K562 (cell line): ENCODE measurements around the gene HSPA1B. TPM values are rescaled to one million over a fixed set of nuclear protein-coding genes. Genes with fewer than 3 reads are reported as not detected.

ENCODE experiments used
- CBFA2T3 ChIP-seq: fragments of 450-650 bp; IDR thresholded peaks from 2 replicates; pipeline ENCODE4 v1.6.1; 2017
- CXXC5 ChIP-seq: fragments of 250-450 bp; sonication (Bioruptor Pico); IDR thresholded peaks from 2 replicates; pipeline ENCODE4 v1.8.0; 2022; ENCODE audit warnings: inconsistent platforms, mild to moderate bottlenecking, moderate library complexity
- DPF2 ChIP-seq: fragments of 450-650 bp; IDR thresholded peaks from 2 replicates; pipeline ENCODE4 v1.6.1; 2016
- FOSL1 ChIP-seq: fragments of 200-800 bp; sonication (Bioruptor generic); conservative IDR thresholded peaks from 2 replicates; pipeline ENCODE4 v1.6.1; 2016; ENCODE audit warnings: missing genetic modification characterization, missing compliant biosample characterization
- FOXA3 ChIP-seq, 2 experiments: fragments of 450-650 bp in 1 of 2; sonication (generic) in 1 of 2; formaldehyde crosslinking; IDR thresholded peaks in 1 of 2; conservative IDR thresholded peaks in 1 of 2; 2 replicates each; pipeline versions ENCODE4 v1.4.0 to v1.8.0; 2020 to 2022; ENCODE audit warnings: mild to moderate bottlenecking in 2 of 2, missing genetic modification reagents in 1 of 2
- LEF1 ChIP-seq: fragments of 450-650 bp; IDR thresholded peaks from 2 replicates; pipeline ENCODE4 v1.6.1; 2016; ENCODE audit warnings: mild to moderate bottlenecking
- MAZ ChIP-seq, 2 experiments: fragments of 450-650 bp in 1 of 2; sonication (generic) in 1 of 2; formaldehyde crosslinking; IDR thresholded peaks in 1 of 2; conservative IDR thresholded peaks in 1 of 2; 2 replicates each; pipeline versions ENCODE4 v1.4.0 to v1.5.0; 2020; ENCODE audit warnings: mild to moderate bottlenecking in 1 of 2, missing genetic modification reagents in 1 of 2
- MEF2D ChIP-seq: conservative IDR thresholded peaks from 2 replicates; pipeline ENCODE4 v1.6.1; 2016; ENCODE audit warnings: low read depth, missing genetic modification characterization, missing compliant biosample characterization
- MTF1 ChIP-seq: fragments of 250-450 bp; sonication (Bioruptor Pico); IDR thresholded peaks from 2 replicates; pipeline ENCODE4 v1.9.0; 2021; ENCODE audit warnings: moderate library complexity, mild to moderate bottlenecking, inconsistent platforms, borderline replicate concordance
- RCOR1 ChIP-seq, 2 experiments: IDR thresholded peaks; 2 replicates each; pipeline ENCODE4 v1.6.1; 2012; ENCODE audit warnings: low read depth in 2 of 2, low read length in 2 of 2, borderline replicate concordance in 1 of 2, improper control_type of control experiment in 1 of 2
- SMC3 ChIP-seq: conservative IDR thresholded peaks from 2 replicates; pipeline ENCODE4 v1.6.1; 2011; ENCODE audit warnings: low read depth, low read length, improper control_type of control experiment; ENCODE audit not compliant: insufficient read depth
- TAF7 ChIP-seq: fragments of 450-650 bp; IDR thresholded peaks from 2 replicates; pipeline ENCODE4 v1.6.1; 2016; ENCODE audit warnings: missing genetic modification characterization, missing compliant biosample characterization
- TGIF2 ChIP-seq: sonication (generic); formaldehyde crosslinking; IDR thresholded peaks from 2 replicates; pipeline ENCODE4 v1.8.1; 2022; ENCODE audit warnings: mild to moderate bottlenecking, missing genetic modification reagents, moderate library complexity
- ZFPM2 ChIP-seq: fragments of 250-450 bp; sonication (Bioruptor Pico); IDR thresholded peaks from 2 replicates; pipeline ENCODE4 v1.5.1; 2022; ENCODE audit warnings: mild to moderate bottlenecking
- ZNF212 ChIP-seq: fragments of 450-650 bp; formaldehyde crosslinking; IDR thresholded peaks from 2 replicates; pipeline ENCODE4 v1.4.0; 2020; ENCODE audit warnings: mild to moderate bottlenecking
- ZNF232 ChIP-seq: sonication (generic); formaldehyde crosslinking; IDR thresholded peaks from 2 replicates; pipeline ENCODE4 v1.8.0; 2022; ENCODE audit warnings: mild to moderate bottlenecking, missing genetic modification reagents
- ZNF561 ChIP-seq: fragments of 450-650 bp; formaldehyde crosslinking; conservative IDR thresholded peaks from 2 replicates; pipeline ENCODE4 v1.4.0; 2020; ENCODE audit warnings: mild to moderate bottlenecking, moderate library complexity
- ZNF583 ChIP-seq: fragments of 250-450 bp; sonication (Bioruptor Pico); IDR thresholded peaks from 2 replicates; pipeline ENCODE4 v1.4.0; 2020
- polyA plus RNA-seq, 8 experiments: library from polyadenylated mRNA; depleted of rRNA in 4 of 8; stranded (reverse) in 5 of 8; unstranded in 3 of 8; fragments of >200 nt; fragmentation: Nextera tagmentation in 2 of 8; fragmentation: Illumina TruSeq in 1 of 8; extraction: Ambion mirVana in 2 of 8; extraction: Trizol in 1 of 8; gene quantifications; 2 replicates each; pipeline versions ENCODE4 v1.2.1 to v1.2.3, GENCODE V29; 2011 to 2014; ENCODE audit warnings: inconsistent platforms in 1 of 8, missing spikeins in 1 of 8
- total RNA-seq, 7 experiments: library from RNA; depleted of rRNA in 6 of 7; stranded (reverse); fragments of >200 nt in 6 of 7; fragmentation: Illumina TruSeq in 2 of 7; extraction: Trizol in 2 of 7; gene quantifications; 2 replicates each; pipeline versions ENCODE4 v1.2.1 to v1.2.3, GENCODE V29; 2011 to 2021; ENCODE audit warnings: low replicate concordance in 1 of 7
- TF ChIP-seq, protein P1 (sequence below): fragments of 450-650 bp; formaldehyde crosslinking; IDR thresholded peaks from 2 replicates; pipeline ENCODE4 v1.4.0; 2020; ENCODE audit warnings: mild to moderate bottlenecking, moderate library complexity
- TF ChIP-seq, protein P2 (sequence below): sonication (generic); IDR thresholded peaks from 2 replicates; pipeline ENCODE4 v1.6.1; 2016
- TF ChIP-seq, protein P3 (sequence below): fragments of 250-450 bp; sonication (Bioruptor Pico); IDR thresholded peaks from 2 replicates; pipeline ENCODE4 v1.8.0; 2021; ENCODE audit warnings: borderline replicate concordance, mild to moderate bottlenecking, moderate library complexity; ENCODE audit not compliant: poor library complexity, severe bottlenecking
- TF ChIP-seq, protein P4 (sequence below): fragments of 250-450 bp; sonication (Bioruptor Pico); IDR thresholded peaks from 2 replicates; pipeline ENCODE4 v1.4.0; 2020; ENCODE audit warnings: mild to moderate bottlenecking, moderate library complexity
- TF ChIP-seq, protein P5 (sequence below): fragments of 450-650 bp; IDR thresholded peaks from 2 replicates; pipeline ENCODE4 v1.6.1; 2016

HSPA1B gene
- total and polyA plus RNA-seq, 9 of the 15 experiments (the other 6 are each of a cell fraction or from before 2014, with no cell fraction given), result 0.27 to 227 (median 51.2) TPM

DNA sequence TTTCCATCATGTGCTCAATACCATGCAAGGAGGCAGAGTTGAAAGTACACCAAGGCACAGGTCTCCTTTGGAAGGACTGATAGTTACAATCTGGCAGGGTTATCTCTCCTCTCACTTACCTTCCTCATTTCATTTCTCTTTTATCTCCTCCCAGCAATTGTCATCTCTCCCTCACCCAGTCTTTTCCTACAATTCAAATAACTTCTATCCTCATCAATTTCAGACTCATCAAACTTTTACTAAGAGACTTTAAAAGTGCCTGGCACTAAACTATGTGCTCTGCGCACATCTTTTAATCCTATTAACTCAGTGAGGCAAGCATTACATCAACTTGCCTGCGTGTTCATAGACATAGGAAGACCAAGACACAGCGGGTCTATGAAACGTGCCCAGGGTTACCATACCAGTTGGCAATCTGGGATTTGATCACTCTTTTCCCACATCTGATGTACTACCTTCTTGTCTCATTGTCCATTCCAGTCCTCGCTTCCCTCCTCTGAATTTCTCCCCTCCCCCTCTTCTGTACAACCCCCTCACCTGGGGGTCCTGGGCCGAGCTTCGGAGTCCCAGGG, 33.2 kb upstream of the HSPA1B start (continued):
- TF ChIP-seq, protein P1, sequence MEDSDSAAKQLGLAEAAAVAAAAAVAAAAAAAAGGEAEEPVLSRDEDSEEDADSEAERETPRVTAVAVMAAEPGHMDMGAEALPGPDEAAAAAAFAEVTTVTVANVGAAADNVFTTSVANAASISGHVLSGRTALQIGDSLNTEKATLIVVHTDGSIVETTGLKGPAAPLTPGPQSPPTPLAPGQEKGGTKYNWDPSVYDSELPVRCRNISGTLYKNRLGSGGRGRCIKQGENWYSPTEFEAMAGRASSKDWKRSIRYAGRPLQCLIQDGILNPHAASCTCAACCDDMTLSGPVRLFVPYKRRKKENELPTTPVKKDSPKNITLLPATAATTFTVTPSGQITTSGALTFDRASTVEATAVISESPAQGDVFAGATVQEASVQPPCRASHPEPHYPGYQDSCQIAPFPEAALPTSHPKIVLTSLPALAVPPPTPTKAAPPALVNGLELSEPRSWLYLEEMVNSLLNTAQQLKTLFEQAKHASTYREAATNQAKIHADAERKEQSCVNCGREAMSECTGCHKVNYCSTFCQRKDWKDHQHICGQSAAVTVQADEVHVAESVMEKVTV (CRISPR knock-in tag), result no peak
- TF ChIP-seq CXXC5 (0 out of 2 replicates have a peak, but pooled peaks have one; percentile 26), CBFA2T3 (peak; percentile 69), MTF1 (CRISPR knock-in tag) (no peak), ZFPM2 (CRISPR knock-in tag) (peak; percentile 34; the same call in 1 of the 2 replicates), TAF7 (tag) (peak; percentile 40), RCOR1 (IDR thresholded peaks at IDR 0.05; ENCODE audit: borderline replicate concordance in 1 of 2, low read depth in 2 of 2, low read length in 2 of 2) (0 out of 4 replicates have a peak, but pooled peaks of 1 of the 2 experiments have one; percentile 24), LEF1 (0 out of 2 replicates have a peak, but pooled peaks have one; percentile 48), ZNF583 (0 out of 2 replicates have a peak, but pooled peaks have one; percentile 43), ZNF232 (CRISPR knock-in tag) (no peak), FOXA3 (CRISPR knock-in tag; conservative IDR thresholded peaks at IDR 0.05 in 1 of 2, IDR thresholded peaks at IDR 0.05 in 1 of 2) (peak in 1 of 2 experiments; percentile 63; a peak in 1 of 4 replicates), ZNF561 (CRISPR knock-in tag) (no peak), ZNF212 (CRISPR knock-in tag) (no peak), FOSL1 (tag) (no peak), SMC3 (0 out of 2 replicates have a peak, but pooled peaks have one; percentile 14), MEF2D (tag) (0 out of 2 replicates have a peak, but pooled peaks have one; percentile 30), MAZ (CRISPR knock-in tag; conservative IDR thresholded peaks at IDR 0.05 in 1 of 2, IDR thresholded peaks at IDR 0.05 in 1 of 2) (0 out of 4 replicates have a peak, but pooled peaks of 1 of the 2 experiments have one; percentile 50), DPF2 (peak; percentile 92), TGIF2 (CRISPR knock-in tag) (no peak)
- TF ChIP-seq, protein P2, sequence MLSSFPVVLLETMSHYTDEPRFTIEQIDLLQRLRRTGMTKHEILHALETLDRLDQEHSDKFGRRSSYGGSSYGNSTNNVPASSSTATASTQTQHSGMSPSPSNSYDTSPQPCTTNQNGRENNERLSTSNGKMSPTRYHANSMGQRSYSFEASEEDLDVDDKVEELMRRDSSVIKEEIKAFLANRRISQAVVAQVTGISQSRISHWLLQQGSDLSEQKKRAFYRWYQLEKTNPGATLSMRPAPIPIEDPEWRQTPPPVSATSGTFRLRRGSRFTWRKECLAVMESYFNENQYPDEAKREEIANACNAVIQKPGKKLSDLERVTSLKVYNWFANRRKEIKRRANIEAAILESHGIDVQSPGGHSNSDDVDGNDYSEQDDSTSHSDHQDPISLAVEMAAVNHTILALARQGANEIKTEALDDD, result peak; percentile 69
- TF ChIP-seq, protein P3, sequence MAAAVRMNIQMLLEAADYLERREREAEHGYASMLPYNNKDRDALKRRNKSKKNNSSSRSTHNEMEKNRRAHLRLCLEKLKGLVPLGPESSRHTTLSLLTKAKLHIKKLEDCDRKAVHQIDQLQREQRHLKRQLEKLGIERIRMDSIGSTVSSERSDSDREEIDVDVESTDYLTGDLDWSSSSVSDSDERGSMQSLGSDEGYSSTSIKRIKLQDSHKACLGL (CRISPR knock-in tag), result no peak
- TF ChIP-seq, protein P4, sequence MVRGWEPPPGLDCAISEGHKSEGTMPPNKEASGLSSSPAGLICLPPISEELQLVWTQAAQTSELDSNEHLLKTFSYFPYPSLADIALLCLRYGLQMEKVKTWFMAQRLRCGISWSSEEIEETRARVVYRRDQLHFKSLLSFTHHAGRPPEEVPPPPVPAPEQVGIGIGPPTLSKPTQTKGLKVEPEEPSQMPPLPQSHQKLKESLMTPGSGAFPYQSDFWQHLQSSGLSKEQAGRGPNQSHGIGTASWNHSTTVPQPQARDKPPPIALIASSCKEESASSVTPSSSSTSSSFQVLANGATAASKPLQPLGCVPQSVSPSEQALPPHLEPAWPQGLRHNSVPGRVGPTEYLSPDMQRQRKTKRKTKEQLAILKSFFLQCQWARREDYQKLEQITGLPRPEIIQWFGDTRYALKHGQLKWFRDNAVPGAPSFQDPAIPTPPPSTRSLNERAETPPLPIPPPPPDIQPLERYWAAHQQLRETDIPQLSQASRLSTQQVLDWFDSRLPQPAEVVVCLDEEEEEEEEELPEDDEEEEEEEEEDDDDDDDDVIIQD (CRISPR knock-in tag), result 0 out of 2 replicates have a peak, but pooled peaks have one; percentile 60
- TF ChIP-seq, protein P5, sequence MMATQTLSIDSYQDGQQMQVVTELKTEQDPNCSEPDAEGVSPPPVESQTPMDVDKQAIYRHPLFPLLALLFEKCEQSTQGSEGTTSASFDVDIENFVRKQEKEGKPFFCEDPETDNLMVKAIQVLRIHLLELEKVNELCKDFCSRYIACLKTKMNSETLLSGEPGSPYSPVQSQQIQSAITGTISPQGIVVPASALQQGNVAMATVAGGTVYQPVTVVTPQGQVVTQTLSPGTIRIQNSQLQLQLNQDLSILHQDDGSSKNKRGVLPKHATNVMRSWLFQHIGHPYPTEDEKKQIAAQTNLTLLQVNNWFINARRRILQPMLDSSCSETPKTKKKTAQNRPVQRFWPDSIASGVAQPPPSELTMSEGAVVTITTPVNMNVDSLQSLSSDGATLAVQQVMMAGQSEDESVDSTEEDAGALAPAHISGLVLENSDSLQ, result peak; percentile 25; the same call in 1 of the 2 replicates
